Limb (tissue), 2 donors: ENCODE data around the gene PNPLA1.

Experiments
- DNase-seq, 2 donors: peaks; one replicate each; pipeline ENCODE4 v3.0.0-alpha.2; 2016; ENCODE audit errors: extremely low spot score in 2 of 2

The PNPLA1 gene

GRCh38 chr6:36246506-36247268 lies 23.2 kb upstream of the PNPLA1 start:
- no peak for DNase-seq

DNA sequence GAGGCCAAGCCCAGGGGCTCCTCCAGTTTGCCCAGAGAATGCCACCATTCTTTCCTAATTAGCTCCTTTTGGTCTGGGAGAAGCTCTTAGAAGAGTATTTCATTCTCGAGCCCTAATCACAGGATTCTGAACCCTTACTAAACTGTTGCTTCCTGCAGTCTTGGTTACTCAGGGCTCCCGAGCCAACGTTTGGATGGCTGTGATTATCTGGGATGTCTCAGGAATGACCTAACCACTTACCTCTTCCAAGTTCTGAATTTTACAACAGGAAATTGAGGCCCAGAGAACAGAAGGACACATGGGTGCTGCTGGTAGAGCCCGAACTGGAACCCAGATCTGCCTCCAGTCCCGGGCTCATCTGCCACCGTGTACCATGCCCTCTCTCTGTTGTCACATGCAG lies 22.2 kb upstream of the PNPLA1 start:
- no peak for DNase-seq

DNA sequence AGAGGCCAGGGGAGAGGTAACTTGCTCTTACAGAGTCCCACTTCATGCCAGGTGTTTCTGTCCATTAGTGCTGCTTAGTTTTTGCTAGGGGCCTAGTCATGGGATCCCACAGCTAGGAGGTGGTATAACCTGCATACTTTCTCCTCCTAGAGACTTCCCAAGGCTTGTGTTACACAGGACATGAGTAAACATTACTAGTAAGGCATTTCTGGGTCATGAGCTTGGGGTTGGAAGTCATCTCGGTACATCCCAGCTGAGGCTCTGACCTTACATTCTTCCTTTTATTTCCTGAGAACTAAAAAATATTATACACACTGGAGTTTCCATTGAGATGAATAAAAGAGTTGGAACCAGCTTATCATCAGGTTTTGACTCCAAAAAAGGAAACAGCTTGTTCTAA lies 20.9 kb upstream of the PNPLA1 start:
- no peak for DNase-seq

DNA sequence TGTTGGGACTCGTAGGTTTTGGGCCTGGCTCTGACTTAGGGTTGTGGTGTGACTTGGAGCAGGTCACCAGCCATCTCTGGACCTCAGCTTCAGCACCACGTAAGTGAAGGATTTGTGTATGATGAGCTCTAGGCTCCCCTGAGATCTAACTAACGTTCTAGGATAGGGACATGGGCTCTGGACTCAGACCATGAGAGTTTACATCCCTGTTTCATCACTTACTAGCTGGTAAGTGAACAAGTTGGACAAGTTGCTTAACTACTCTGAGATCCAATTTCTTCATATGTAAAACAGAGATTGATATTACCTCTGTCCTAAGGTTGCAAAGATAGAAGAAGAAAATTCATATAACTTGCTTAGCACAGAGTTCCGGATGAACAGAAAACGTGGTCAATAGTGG lies 20.3 kb upstream of the PNPLA1 start:
- DNase-seq = no peak

DNA sequence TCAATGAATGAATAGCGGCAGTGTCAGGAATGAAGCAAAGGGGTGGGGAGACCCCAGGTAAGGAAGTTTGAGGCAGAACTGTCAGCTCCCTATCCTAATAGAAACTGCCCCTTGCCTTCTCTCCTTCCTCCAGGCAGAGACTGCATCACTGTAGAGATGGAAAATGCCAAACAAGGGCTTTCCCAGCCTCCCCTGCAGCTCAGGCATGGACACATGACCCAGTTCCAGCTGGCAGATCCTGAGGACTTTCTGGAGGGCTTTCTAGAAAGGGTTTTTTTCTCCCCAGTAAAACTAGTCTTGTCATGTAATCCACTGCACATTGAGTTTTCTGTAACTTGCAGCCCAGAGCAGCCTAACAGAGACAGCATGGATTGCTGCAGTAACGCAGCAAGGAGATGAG lies 17.9 kb upstream of the PNPLA1 start:
- DNase-seq = no peak

DNA sequence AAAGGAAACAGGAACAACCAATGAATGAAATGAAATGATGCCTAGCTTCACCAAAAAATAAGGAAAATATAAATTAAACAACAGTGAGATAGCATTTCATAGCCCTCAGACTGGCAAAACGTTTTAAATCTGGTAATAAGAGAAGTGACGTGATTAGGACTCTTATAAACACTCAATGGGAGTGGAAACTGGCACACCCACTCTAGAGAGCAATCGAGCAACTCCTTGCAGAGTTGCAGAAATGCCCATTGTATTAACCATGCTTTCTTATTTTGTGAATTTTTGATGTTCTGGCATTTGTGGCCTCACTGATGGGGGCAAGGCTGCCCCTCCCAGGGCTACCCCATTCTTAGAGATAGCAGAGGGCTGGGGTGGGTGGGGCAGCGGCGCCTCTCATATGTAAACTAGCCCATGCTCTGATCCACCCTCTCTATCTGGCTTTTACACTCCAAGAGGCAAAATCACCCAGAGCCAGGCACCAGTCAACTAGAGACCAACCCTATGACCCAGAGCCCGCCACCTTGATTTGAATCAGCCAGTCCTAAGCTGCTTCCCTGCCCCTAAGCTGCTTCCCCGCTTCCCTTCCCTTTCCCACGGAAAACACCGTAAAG lies 6.4 kb upstream of the PNPLA1 start:
- DNase-seq = no peak

GRCh38 chr6:36265744-36266143 lies 4.1 kb upstream of the PNPLA1 start:
- no peak for DNase-seq

GRCh38 chr6:36266913-36267644 lies 2.8 kb upstream of the PNPLA1 start:
- no peak for DNase-seq

- no peak for DNase-seq
Observed at GRCh38 chr6:36267731-36268477, 2.0 kb upstream of the PNPLA1 start.

DNA sequence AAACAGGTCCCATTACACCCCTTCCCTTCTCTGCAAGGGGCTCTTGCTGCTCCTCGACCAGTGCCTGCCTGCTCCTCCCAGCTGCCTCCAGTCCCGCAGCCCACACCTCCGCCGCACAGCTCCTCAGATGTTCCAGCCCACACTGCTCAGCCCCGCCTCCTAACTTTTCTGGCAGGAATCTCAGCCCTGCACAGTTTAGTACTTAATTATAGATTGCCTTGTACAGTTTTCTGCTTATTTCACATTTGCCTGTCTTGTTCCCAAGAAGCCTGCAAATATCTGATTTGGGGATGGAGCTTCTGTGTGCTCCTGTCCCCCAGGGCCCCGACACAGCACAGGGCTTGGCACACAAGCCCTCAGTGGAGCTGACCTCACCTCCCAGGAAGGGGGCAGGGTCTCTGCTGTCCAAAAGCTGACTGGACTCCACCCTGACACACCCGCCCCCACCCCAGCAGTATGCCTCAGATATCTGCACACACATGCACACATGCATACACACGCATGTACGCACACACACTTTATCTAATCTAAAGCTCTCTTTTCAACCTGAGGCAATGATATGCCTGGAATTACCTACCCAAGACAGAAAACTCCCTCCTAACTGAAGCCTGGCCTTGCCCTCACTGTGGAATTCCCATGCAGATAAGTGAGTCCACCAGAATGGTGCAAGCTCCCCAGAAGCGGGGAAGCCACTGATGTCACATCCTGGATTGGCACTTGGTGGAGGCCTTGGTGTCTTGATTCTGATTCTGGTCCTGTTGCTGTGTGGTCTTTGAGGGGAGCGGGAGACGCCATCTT lies 1.2 kb upstream of the PNPLA1 start:
- peak in 1 of 2 donors; percentile 55 for DNase-seq

- no peak for DNase-seq
Observed at GRCh38 chr6:36272234-36272633, 2.4 kb downstream of the PNPLA1 start.

DNA sequence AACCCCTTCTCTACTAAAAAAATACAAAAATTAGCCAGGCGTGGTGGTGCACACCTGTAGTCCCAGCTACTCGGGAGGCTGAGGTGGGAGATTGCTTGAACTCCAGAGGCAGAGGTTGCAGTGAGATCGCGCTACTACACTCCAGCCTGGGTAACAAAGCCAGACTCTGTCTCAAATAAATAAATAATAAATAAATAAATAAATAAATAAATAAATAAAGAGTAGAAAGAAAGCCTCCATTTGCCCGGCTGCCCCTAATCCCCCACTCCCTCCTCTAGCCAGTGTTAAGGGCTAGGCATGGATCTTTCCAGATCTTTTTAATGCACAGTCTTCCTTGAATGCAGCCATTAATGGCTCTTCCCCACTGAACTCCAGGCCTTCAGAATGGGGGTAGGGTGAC lies 3.2 kb downstream of the PNPLA1 start:
- no peak for DNase-seq

DNA sequence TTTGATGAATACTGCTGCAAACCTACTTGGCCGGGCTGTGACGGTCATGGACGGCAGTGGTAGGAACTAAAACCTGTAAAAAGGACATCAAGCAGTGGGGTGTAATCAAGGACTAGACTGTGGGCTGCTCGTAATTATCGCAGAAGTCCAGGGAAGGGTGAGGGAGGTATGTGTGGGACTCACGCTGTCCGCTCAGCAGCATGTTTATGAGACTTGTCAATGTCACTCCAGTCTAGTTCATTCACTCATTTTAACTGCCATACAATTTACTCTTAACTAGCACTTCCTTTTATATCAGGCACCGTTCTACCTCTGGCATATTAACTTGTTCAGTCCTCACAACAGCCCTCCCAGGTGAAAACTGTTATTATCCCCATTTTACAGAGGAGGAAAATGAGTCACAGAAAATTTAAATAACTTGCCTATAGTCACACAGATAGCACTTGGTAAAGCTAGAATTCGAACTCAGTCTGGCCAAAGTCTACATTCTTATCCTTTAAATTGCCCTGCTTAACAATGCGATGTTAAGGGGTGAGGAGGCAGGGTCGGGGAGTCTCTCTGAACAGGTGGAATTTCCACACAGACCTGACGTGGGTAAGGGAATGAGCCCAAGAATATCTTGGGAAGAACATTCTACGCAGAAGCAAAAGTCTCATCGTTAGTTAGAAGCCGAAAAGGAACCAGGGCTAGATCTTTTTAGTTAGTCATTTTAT lies 4.1 kb downstream of the PNPLA1 start:
- no peak for DNase-seq

GRCh38 chr6:36276581-36277536 lies 7.0 kb downstream of the PNPLA1 start:
- DNase-seq = no peak

- no peak for DNase-seq
Observed at GRCh38 chr6:36277946-36278470, 8.1 kb downstream of the PNPLA1 start.

- no peak for DNase-seq
Observed at GRCh38 chr6:36280467-36280866, 10.6 kb downstream of the PNPLA1 start.

DNA sequence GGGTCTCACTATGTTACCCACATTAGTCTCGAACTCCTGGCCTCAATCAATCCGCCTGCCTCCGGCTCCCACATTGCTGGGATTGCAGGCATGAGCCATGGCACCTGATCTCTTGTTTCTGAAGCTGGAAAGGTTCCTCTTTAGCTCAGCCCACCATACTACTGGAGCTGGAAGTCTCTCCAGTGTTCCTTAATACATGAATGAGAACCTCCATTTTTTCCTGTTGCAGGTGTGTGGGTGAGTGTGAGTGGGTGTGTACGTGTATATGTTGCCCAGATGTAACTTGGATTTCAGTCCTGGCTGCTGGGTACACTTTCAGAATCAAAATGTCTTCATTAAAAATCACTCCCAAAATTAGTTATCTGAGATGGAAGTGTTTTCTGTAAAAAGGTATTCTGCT lies 11.1 kb downstream of the PNPLA1 start:
- DNase-seq = no peak

- no peak for DNase-seq
Observed at GRCh38 chr6:36283608-36284007, 13.7 kb downstream of the PNPLA1 start.

GRCh38 chr6:36284359-36284758 lies 14.5 kb downstream of the PNPLA1 start:
- no peak for DNase-seq
